Stimulated activated CD8-positive, alpha-beta memory T cell treated with anti-CD3 and anti-CD28 coated beads, Interleukin-15, amount 100 ng/mL, for 4 hours (primary cell): ENCODE measurements around the gene SPSB3.
"Not testable (repeated sequence)": the region's sequence is repeated elsewhere in the genome, so short reads cannot be mapped to it uniquely, and the experiment has no call there.

Experiments used
- DNase-seq, 2 donors: peaks; one replicate each; pipeline ENCODE4 v3.0.0-alpha.2; 2020; ENCODE audit warnings: low read depth in 2 of 2

Gene SPSB3

DNA sequence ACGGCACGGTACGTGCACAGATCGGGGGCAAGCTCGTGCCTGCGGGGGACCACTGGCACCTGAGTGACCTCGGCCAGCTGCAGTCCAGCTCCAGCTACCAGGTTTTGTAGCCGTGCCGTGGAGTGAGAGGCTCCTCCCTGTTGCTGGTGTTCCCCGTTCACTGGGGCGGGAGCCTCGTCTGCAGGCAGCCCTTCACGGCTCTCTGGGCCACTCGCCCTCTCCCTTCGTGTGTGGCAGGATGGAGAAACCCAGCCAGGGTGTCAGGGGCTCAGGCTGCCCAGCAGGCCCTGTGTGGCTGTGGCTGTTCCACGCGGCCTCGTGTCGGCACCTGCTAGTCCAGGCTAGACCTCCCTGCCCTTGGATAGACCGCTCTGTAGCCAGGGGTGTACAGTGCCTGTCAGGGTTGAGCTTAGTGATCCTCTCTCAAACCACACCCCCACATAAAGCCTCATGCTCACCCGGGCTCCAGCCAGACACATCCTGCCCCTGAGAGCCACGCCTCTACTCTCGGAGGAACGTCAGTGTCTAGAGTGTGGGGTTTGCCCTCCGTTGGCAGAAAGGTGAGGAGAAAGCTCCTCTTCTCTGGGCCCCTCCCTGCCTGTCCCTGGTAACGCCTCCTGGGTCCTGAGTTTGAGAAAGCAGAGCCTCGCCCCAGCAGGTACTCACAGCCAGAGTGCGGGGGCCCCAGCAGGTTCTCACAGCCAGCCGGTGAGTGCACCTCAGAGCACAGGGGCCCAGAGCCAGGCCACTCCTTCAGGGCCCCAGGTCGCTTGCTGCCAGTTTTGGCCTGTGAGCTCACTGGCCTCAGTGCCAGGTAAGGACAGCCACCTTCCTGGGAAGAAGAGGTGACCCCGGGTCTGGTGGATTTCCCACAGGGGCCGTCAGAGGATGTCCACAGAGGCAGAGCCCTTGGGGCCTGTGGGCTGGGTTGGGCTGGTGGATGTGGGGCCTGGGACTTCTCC is 38.7 kb downstream of the SPSB3 start:
- DNase-seq = no peak

GRCh38 chr16:1741553-1742165 is 40.7 kb downstream of the SPSB3 start:
- DNase-seq = no peak

GRCh38 chr16:1740781-1741490 is 41.4 kb downstream of the SPSB3 start:
- no peak for DNase-seq

DNA sequence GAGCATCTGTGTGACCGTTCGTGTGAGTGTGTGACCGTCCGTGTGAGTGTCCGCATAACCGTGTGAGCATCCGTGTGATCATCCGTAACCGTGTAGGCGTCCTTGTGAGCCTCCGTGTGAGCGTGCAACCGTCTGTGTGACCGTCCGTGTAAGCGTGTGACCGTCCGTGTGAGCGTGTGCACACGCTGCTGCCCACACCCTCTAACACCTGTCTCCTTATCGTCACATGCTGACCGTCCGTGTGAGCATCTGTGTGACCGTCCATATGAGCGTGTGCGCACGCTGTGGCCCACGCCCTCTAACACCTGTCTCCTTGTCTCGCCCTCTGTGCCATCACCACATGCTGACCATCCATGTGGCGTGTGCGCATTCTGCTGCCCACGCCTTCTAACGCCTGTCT is 42.1 kb downstream of the SPSB3 start:
- DNase-seq = no peak

- no peak for DNase-seq
These were observed 47.6 kb downstream of the SPSB3 start for GRCh38 chr16:1734816-1735215.

DNA sequence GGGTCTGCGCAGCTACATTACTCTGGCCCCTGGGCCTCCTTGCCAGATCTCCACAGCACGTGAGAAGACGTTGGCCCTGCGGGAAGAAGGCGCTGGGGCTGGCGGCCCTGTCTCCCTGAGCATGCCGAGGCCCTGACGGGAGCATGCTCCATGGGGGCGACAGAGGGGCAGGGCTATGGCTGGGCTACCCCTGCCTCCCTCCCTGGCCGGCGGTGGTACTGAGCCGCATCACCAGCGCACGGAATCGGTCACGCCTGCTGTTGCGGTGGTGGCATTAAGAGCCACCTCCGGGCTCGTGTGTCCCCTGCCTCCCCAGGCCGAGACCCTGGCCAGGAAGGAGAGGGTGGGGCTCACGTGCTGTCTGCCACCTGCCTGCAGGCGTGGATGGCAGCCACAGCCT is 48.2 kb downstream of the SPSB3 start:
- DNase-seq = no peak

- not testable (repeated sequence) for DNase-seq
These were observed 49.8 kb downstream of the SPSB3 start for GRCh38 chr16:1732551-1732987.

- DNase-seq = no peak
These were observed 50.3 kb downstream of the SPSB3 start for GRCh38 chr16:1732071-1732470.

GRCh38 chr16:1731603-1732002 is 50.8 kb downstream of the SPSB3 start:
- DNase-seq = no peak

- no peak for DNase-seq
These were observed 51.3 kb downstream of the SPSB3 start for GRCh38 chr16:1731073-1731472.

GRCh38 chr16:1729445-1729844 is 52.9 kb downstream of the SPSB3 start:
- DNase-seq = no peak

- no peak for DNase-seq
These were observed 53.3 kb downstream of the SPSB3 start for GRCh38 chr16:1729026-1729425.

DNA sequence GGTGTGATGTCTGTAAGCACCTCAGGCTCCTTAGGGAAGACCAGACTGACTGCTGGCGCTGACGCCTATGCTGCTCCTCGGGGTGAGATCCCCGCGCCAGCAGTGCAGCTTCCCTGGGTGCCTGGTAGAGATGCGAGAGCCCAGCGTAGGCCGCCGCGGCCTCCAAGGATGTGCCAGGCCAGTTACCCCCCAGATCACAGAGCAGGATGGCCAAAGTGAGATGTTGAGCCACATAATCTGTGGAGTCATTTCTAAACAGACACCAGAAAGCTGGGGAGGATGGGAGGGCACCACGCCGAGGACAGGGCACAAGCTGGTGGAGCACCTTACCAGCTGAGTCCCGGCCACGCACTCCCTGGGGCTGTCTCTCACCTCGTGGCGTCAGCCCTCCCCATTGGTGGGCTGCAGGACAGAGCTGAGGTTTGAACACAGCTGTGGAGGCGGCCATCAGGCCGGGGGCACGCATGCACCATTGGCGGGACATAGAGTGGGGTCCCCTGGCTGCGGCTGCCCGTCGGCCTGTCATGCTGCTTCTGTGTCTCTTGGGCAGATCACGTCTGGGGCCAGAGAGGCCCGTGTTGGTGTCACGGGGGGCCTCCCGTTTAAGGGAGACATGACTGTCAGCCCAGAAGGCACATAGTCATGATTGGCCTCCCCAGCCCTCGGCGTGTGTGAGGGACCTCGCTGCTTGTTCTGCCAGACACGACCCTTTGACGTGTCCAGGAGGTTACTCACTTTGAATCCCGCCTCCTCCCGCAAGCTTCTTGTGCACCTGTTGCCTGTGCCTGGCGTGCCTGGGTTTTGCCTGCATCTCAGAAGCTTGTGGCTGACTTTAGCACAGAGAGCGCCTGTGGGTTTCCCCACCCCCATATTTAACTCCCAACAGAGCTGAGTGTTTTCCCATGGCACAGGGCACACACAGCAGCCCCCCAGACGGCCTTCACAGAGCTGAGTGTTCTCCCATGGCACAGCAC is 54.4 kb downstream of the SPSB3 start:
- DNase-seq = no peak
